GM19351 (cell line): ENCODE measurements around the gene FOXD4L1.
A peak's percentile ranks its signal among the peaks of the same experiment; 100 is the strongest.
"Not testable (repeated sequence)": the region's sequence is repeated elsewhere in the genome, so short reads cannot be mapped to it uniquely, and the experiment has no call there.

Experiments used
- ATAC-seq: cut with Tn5 transposase; IDR thresholded peaks from one replicate; pipeline ENCODE4 v1.9.1; 2021; ENCODE audit warnings: mild to moderate bottlenecking, moderate library complexity; ENCODE audit not compliant: unreplicated experiment

The FOXD4L1 gene

GRCh38 chr2:113521492-113521891, 23.0 kb downstream of the FOXD4L1 start:
- not testable (repeated sequence) for ATAC-seq

GRCh38 chr2:113524986-113525385, 26.5 kb downstream of the FOXD4L1 start:
- not testable (repeated sequence) for ATAC-seq

- ATAC-seq: peak; percentile 87
These were observed 29.0 kb downstream of the FOXD4L1 start for GRCh38 chr2:113527350-113528045.

GRCh38 chr2:113528126-113528525, 29.7 kb downstream of the FOXD4L1 start:
- ATAC-seq: not testable (repeated sequence)

GRCh38 chr2:113528904-113529303, 30.4 kb downstream of the FOXD4L1 start:
- ATAC-seq: not testable (repeated sequence)

GRCh38 chr2:113532991-113533390, 34.5 kb downstream of the FOXD4L1 start:
- not testable (repeated sequence) for ATAC-seq

- ATAC-seq: not testable (repeated sequence)
These were observed 38.1 kb downstream of the FOXD4L1 start for GRCh38 chr2:113536573-113536972.

GRCh38 chr2:113540834-113541203, 42.4 kb downstream of the FOXD4L1 start:
- not testable (repeated sequence) for ATAC-seq

- ATAC-seq: not testable (repeated sequence)
These were observed 42.9 kb downstream of the FOXD4L1 start for GRCh38 chr2:113541204-113541975.

- ATAC-seq: not testable (repeated sequence)
These were observed 43.6 kb downstream of the FOXD4L1 start for GRCh38 chr2:113541976-113542485.

GRCh38 chr2:113542529-113542928, 44.1 kb downstream of the FOXD4L1 start:
- not testable (repeated sequence) for ATAC-seq
